Right ventricle myocardium superior (tissue), 1 donor: Measurements from ENCODE around the gene RETREG2. TPM values are rescaled to one million over a fixed set of nuclear protein-coding genes. Genes with fewer than 3 reads are reported as not detected.
A peak's percentile ranks its signal among the peaks of the same experiment; 100 is the strongest.

ENCODE experiments used
- ATAC-seq: fragments of 200-7000 bp; cut with Tn5 transposase; one replicate; pipeline ENCODE4 v1.9.1; 2020; ENCODE audit warnings: mild to moderate bottlenecking; ENCODE audit not compliant: poor library complexity
- DNase-seq: peaks from one replicate; pipeline ENCODE4 v3.0.0-alpha.2; 2020
- intact Hi-C: fragments of 100-400 bp; cut with DNase I; formaldehyde crosslinking; loops from one replicate; pipeline ENCODE4 v1.11.2; 2022
- total RNA-seq: library from RNA; stranded (reverse); fragmentation: NEBNext Ultra II Directional; extraction: Animal tissue kit (Norgen Biotek cat#: 25700); gene quantifications from one replicate; pipeline ENCODE4 v1.2.1, GENCODE V29; 2021
- donor health status: DM: no; HTN: yes; CAD: no; lungs with severe emphysema.

The RETREG2 gene
- total RNA-seq, 1 donor from 2014 or later, result 36.8 TPM

- ATAC-seq, result no peak
These were observed 10.1 kb upstream of the RETREG2 start for GRCh38 chr2:219167997-219168396.

GRCh38 chr2:219168526-219168925 lies 9.5 kb upstream of the RETREG2 start:
- DNase-seq (no peak), ATAC-seq (no peak)
- intact Hi-C loops, result no loop called here

More at GRCh38 chr2:219167997-219168396, 10.1 kb upstream of the RETREG2 start:
- intact Hi-C loops, result no loop called here
- no peak for DNase-seq

- intact Hi-C loops, result no loop called here
- ATAC-seq, result no peak
These were observed 9.1 kb upstream of the RETREG2 start for GRCh38 chr2:219168932-219169331.

GRCh38 chr2:219169930-219170654 lies 8.0 kb upstream of the RETREG2 start, which contains the start of gene SLC23A3:
Gene SLC23A3, minus strand, starts transcription at chr2:219170029. Its CDS starts 45 bp downstream, at chr2:219169984.
- ATAC-seq, result no peak
- intact Hi-C loops, result no loop called here
- no peak for DNase-seq

More at GRCh38 chr2:219168932-219169331, 9.1 kb upstream of the RETREG2 start:
- no peak for DNase-seq

GRCh38 chr2:219171231-219171651 lies 6.8 kb upstream of the RETREG2 start:
- intact Hi-C loops, result no loop called here
- DNase-seq, result peak; percentile 66
- peak; percentile 70 for ATAC-seq

- intact Hi-C loops, result no loop called here
- ATAC-seq, result no peak
These were observed 5.6 kb upstream of the RETREG2 start for GRCh38 chr2:219172231-219173154.

GRCh38 chr2:219173176-219173575 lies 4.9 kb upstream of the RETREG2 start:
- no peak for DNase-seq
- ATAC-seq, result no peak
- intact Hi-C loops, result no loop called here

More at GRCh38 chr2:219172231-219173154, 5.6 kb upstream of the RETREG2 start:
- no peak for DNase-seq

GRCh38 chr2:219174146-219174545 lies 3.9 kb upstream of the RETREG2 start:
- intact Hi-C loops, result no loop called here
- ATAC-seq (no peak), DNase-seq (no peak)

GRCh38 chr2:219174801-219175200 lies 3.3 kb upstream of the RETREG2 start:
- DNase-seq, result no peak
- intact Hi-C loops, result loop anchor here (5.0 kb wide), 2 partner anchors 42 to 122 kb away; partner anchors contain the start of gene ABCB6

GRCh38 chr2:219175486-219175885 lies 2.6 kb upstream of the RETREG2 start:
- DNase-seq (no peak), ATAC-seq (no peak)
- intact Hi-C loops, result loop anchor here (5.0 kb wide), 2 partner anchors 42 to 122 kb away; partner anchors contain the start of gene ABCB6

More at GRCh38 chr2:219174801-219175200, 3.3 kb upstream of the RETREG2 start:
- ATAC-seq, result no peak

- ATAC-seq, result peak; percentile 43
These were observed 1.9 kb upstream of the RETREG2 start for GRCh38 chr2:219175928-219176817.

GRCh38 chr2:219176818-219177551 lies 1.1 kb upstream of the RETREG2 start, which contains the start of gene CNPPD1:
Gene CNPPD1, minus strand, starts transcription at chr2:219176925. Its CDS starts 97 bp downstream, at chr2:219176828.
- intact Hi-C loops, result loop anchor here (5.0 kb wide), 2 partner anchors 40 to 120 kb away; partner anchors contain the start of gene ABCB6
- DNase-seq (peak; percentile 94), ATAC-seq (peak; percentile 93)

More at GRCh38 chr2:219175928-219176817, 1.9 kb upstream of the RETREG2 start:
- intact Hi-C loops, result loop anchor here (5.0 kb wide), 2 partner anchors 41 to 121 kb away; partner anchors contain the start of gene ABCB6
- peak; percentile 67 for DNase-seq

- intact Hi-C loops, result loop anchor here (5.0 kb wide), 2 partner anchors 39 to 119 kb away; partner anchors contain the start of gene ABCB6
- DNase-seq (peak; percentile 78), ATAC-seq (peak; percentile 6)
These were observed 501 bp downstream of the RETREG2 start for GRCh38 chr2:219178377-219179175.

- ATAC-seq (no peak), DNase-seq (no peak)
- intact Hi-C loops, result loop anchor here (5.0 kb wide), 2 partner anchors 37 to 117 kb away; partner anchors contain the start of gene ABCB6
These were observed 1.8 kb downstream of the RETREG2 start for GRCh38 chr2:219179601-219180465.

GRCh38 chr2:219180961-219181360 lies 2.9 kb downstream of the RETREG2 start:
- DNase-seq, result no peak
- no peak for ATAC-seq
- intact Hi-C loops, result no loop called here
